ENCODE results near the gene PUS3.

DNA sequence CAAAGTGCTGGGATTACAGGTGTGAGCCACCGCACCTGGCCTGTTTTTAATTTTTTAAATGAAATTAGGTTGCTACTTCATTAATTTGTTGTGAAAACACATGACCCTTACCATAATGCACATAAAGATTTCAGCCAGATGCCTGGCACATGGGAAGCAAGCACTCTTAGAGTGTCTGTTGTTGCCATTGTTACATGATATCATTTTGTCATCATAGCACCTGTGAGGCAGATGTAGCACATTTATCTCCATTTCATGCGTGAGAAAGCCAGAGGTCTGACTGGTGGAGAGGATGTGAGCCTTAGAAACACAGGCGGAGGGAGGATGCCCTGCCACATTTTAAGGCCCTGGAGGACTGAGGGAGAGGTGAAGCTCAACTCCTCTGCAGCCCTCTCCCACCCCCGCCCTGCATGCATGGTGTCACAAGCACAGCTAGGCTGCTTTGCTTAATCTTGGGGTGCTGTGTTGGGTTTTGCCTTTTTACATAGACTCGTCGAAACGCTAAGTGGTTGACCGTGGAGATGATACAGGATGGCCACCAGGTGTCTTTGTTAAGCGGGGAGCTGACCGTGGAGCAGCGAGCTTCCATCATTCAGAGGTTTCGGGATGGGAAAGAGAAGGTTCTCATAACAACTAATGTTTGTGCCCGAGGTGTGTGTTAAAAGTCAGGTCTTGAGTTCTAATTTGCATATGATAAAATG, 15.3 kb upstream of the PUS3 start:
- TF ChIP-seq, protein P1, sequence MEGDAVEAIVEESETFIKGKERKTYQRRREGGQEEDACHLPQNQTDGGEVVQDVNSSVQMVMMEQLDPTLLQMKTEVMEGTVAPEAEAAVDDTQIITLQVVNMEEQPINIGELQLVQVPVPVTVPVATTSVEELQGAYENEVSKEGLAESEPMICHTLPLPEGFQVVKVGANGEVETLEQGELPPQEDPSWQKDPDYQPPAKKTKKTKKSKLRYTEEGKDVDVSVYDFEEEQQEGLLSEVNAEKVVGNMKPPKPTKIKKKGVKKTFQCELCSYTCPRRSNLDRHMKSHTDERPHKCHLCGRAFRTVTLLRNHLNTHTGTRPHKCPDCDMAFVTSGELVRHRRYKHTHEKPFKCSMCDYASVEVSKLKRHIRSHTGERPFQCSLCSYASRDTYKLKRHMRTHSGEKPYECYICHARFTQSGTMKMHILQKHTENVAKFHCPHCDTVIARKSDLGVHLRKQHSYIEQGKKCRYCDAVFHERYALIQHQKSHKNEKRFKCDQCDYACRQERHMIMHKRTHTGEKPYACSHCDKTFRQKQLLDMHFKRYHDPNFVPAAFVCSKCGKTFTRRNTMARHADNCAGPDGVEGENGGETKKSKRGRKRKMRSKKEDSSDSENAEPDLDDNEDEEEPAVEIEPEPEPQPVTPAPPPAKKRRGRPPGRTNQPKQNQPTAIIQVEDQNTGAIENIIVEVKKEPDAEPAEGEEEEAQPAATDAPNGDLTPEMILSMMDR (conservative IDR thresholded peaks at IDR 0.05; ENCODE audit: low read length) = no peak
- TF ChIP-seq EZH2phosphoT487 (IDR thresholded peaks at IDR 0.05; ENCODE audit: borderline replicate concordance, low read depth, low read length) = no peak

Measured in OCI-LY7 (cell line).